Trophoblast cell (in vitro differentiated cells and primary cell): ENCODE data around the gene CEACAM4.

Source experiments
- DNase-seq, 2 donors: peaks; one replicate each; pipeline ENCODE4 v3.0.0-alpha.2; 2016
- H2AFZ ChIP-seq: 2 replicates; pipeline ENCODE4 v1.6.1; 2013; ENCODE audit warnings: low read length, moderate library complexity, mild to moderate bottlenecking; ENCODE audit not compliant: insufficient read depth, poor library complexity
- H2AK5ac ChIP-seq: 2 replicates; pipeline ENCODE4 v1.6.1; 2013; ENCODE audit warnings: mild to moderate bottlenecking, low read length
- H2BK120ac ChIP-seq: 2 replicates; pipeline ENCODE4 v1.6.1; 2013; ENCODE audit warnings: low read length, mild to moderate bottlenecking, moderate library complexity; ENCODE audit not compliant: insufficient read depth, poor library complexity
- H2BK12ac ChIP-seq: 2 replicates; pipeline ENCODE4 v1.6.1; 2013; ENCODE audit warnings: mild to moderate bottlenecking, low read length, moderate library complexity
- H2BK5ac ChIP-seq: 2 replicates; pipeline ENCODE4 v1.6.1; 2013; ENCODE audit warnings: low read length, low read depth, moderate library complexity, mild to moderate bottlenecking; ENCODE audit not compliant: poor library complexity
- H3K14ac ChIP-seq: 2 replicates; pipeline ENCODE4 v1.6.1; 2013; ENCODE audit warnings: mild to moderate bottlenecking, low read length
- H3K18ac ChIP-seq: 2 replicates; pipeline ENCODE4 v1.6.1; 2013; ENCODE audit warnings: mild to moderate bottlenecking, low read length
- H3K23ac ChIP-seq: 2 replicates; pipeline ENCODE4 v1.6.1; 2013; ENCODE audit warnings: low read length
- H3K27ac ChIP-seq: 2 replicates; pipeline ENCODE4 v1.5.1; 2013; ENCODE audit warnings: low read depth, mild to moderate bottlenecking, inconsistent platforms, low read length, moderate library complexity
- H3K27me3 ChIP-seq: 2 replicates; pipeline ENCODE4 v1.6.1; 2013; ENCODE audit warnings: inconsistent platforms, mild to moderate bottlenecking, low read length, moderate library complexity; ENCODE audit not compliant: insufficient read depth
- H3K36me3 ChIP-seq, 2 experiments: 1 replicate in 1 of 2; 2 replicates in 1 of 2; pipeline ENCODE4 v1.6.1; 2013; ENCODE audit warnings: low read length in 2 of 2, mild to moderate bottlenecking in 2 of 2, moderate library complexity in 1 of 2; ENCODE audit not compliant: insufficient read depth in 2 of 2, control insufficient read depth in 1 of 2
- H3K4ac ChIP-seq: 2 replicates; pipeline ENCODE4 v1.6.1; 2013; ENCODE audit warnings: low read depth, mild to moderate bottlenecking, low read length, moderate library complexity
- H3K4me1 ChIP-seq, 2 experiments: 1 replicate in 1 of 2; 2 replicates in 1 of 2; pipeline ENCODE4 v1.6.1; 2013; ENCODE audit warnings: low read length in 2 of 2, mild to moderate bottlenecking in 2 of 2, moderate library complexity in 1 of 2; ENCODE audit not compliant: insufficient read depth in 2 of 2, control insufficient read depth in 1 of 2
- H3K4me2 ChIP-seq: 2 replicates; pipeline ENCODE4 v1.6.1; 2013; ENCODE audit warnings: inconsistent platforms, mild to moderate bottlenecking, low read length, moderate library complexity
- H3K4me3 ChIP-seq: 2 replicates; pipeline ENCODE4 v1.5.1; 2013; ENCODE audit warnings: mild to moderate bottlenecking, low read depth, low read length, inconsistent platforms
- H3K79me1 ChIP-seq: one replicate; pipeline ENCODE4 v1.6.1; 2013; ENCODE audit warnings: low read length
- H3K79me2 ChIP-seq: 2 replicates; pipeline ENCODE4 v1.6.1; 2013; ENCODE audit warnings: low read length, mild to moderate bottlenecking; ENCODE audit not compliant: control insufficient read depth, insufficient read depth, poor library complexity
- H3K9ac ChIP-seq: 2 replicates; pipeline ENCODE4 v1.6.1; 2013; ENCODE audit warnings: mild to moderate bottlenecking, low read length
- H3K9me3 ChIP-seq: 2 replicates; pipeline ENCODE4 v1.6.1; 2013; ENCODE audit warnings: low read depth, mild to moderate bottlenecking, control low read depth, inconsistent platforms, low read length; ENCODE audit not compliant: insufficient read depth
- H4K12ac ChIP-seq: 2 replicates; pipeline ENCODE4 v1.6.1; 2013; ENCODE audit warnings: low read depth, mild to moderate bottlenecking, low read length, moderate library complexity
- H4K8ac ChIP-seq: 2 replicates; pipeline ENCODE4 v1.6.1; 2013; ENCODE audit warnings: low read depth, mild to moderate bottlenecking, low read length, moderate library complexity
- H4K91ac ChIP-seq: one replicate; pipeline ENCODE4 v1.6.1; 2013; ENCODE audit warnings: low read depth, mild to moderate bottlenecking, low read length, moderate library complexity
- WGBS: extraction: QIAGEN DNeasy Blood & Tissue Kit; methylation state at CpG from one replicate; pipeline ENCODE4 v1.1.7; 2013; ENCODE audit warnings: missing lambda C conversion rate; ENCODE audit not compliant: insufficient read length, insufficient coverage; ENCODE audit errors: extremely low coverage; 5-methylcytosine and 5-hydroxymethylcytosine counted together

Gene CEACAM4

GRCh38 chr19:41597600-41598041 is 29.3 kb downstream of the CEACAM4 start:
- Histone ChIP-seq H3K27ac (no peak overlapping the region), H2BK12ac (no peak overlapping the region), H3K4me3 (no peak overlapping the region), H3K9ac (no peak overlapping the region), H2AFZ (no peak overlapping the region), H2BK120ac (no peak overlapping the region), H3K18ac (no peak overlapping the region), H3K4me2 (no peak overlapping the region), H3K23ac (no peak overlapping the region), H3K27me3 (no peaks in the 10 kb centered on the region), H4K12ac (no peak overlapping the region), H3K14ac (no peak overlapping the region), H3K9me3 (peaks cover 11% of the 10 kb centered on the region), H4K8ac (no peak overlapping the region), H3K4ac (no peak overlapping the region), H2BK5ac (no peak overlapping the region), H2AK5ac (no peak overlapping the region), H3K79me1 (no peaks in the 10 kb centered on the region), H4K91ac (no peak overlapping the region), H3K4me1 (no peaks in the 10 kb centered on the region), H3K79me2 (no peaks in the 10 kb centered on the region), H3K36me3 (no peaks in the 10 kb centered on the region)
- peak; percentile 66 to 83 for DNase-seq
- no CpG with 5 or more reads among the region's 10 CpGs for WGBS

DNA sequence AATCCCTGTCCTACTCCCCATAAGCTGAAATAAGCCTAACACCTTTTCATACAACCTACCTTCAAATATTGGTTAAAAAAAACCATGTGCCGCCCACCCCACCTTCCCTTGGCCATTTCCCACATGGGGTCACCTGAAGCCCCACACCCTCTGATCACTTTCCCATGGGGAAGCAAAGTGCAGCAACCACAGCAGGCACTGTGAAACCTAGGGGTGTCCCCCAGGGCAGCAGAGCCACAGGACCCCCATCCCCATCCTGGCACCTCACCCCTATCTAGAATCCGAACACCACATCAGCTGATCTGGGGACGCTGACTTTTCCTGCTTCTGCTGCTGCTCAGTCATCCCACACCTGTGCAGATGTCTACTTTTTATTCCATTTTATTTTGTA is 31.0 kb downstream of the CEACAM4 start:
- Histone ChIP-seq H3K4me3 (no peak overlapping the region), H3K36me3 (no peaks in the 10 kb centered on the region), H2AFZ (no peak overlapping the region), H3K23ac (no peak overlapping the region), H3K9ac (no peak overlapping the region), H4K8ac (no peak overlapping the region), H4K91ac (no peak overlapping the region), H3K4ac (no peak overlapping the region), H2AK5ac (no peak overlapping the region), H4K12ac (no peak overlapping the region), H3K14ac (no peak overlapping the region), H2BK120ac (no peak overlapping the region), H3K79me1 (no peaks in the 10 kb centered on the region), H3K27ac (no peak overlapping the region), H3K27me3 (no peaks in the 10 kb centered on the region), H2BK5ac (no peak overlapping the region), H2BK12ac (no peak overlapping the region), H3K4me2 (no peak overlapping the region), H3K18ac (no peak overlapping the region), H3K4me1 (no peaks in the 10 kb centered on the region), H3K79me2 (no peaks in the 10 kb centered on the region), H3K9me3 (peaks cover 11% of the 10 kb centered on the region)
- no peak for DNase-seq
- no CpG with 5 or more reads among the region's 3 CpGs for WGBS

DNA sequence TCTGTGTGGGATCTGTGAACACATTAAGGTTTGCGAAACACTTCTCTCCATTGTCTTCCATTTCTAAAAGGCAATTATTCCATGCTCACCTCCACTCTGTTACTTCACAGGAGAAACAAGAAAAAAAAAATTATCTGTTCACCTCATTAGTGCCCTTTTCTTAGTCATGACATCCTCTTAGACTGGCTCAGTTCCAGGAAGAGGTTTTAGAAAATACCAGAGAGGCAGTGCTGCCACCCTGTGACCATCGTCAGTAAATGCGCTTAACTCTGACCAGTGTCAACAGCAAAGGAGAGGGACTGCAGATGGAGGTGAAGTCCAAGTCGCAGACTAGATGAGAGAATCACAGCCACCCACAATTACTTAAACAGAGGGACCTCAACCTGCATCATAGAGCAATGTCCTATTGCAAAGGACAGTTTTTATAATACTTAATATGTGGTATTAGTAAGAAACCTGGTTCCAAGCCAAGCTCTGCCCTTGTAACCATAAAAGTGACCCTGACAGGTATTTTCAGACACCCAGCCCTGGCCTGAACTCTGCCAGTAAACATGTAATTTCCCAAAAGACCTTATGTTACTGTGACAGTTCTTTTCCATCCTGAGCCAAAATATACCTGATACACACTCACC is 31.5 kb downstream of the CEACAM4 start:
- no peaks in the 10 kb centered on the region for H3K79me2 ChIP-seq
- no peak overlapping the region for H3K18ac ChIP-seq
- H3K27ac ChIP-seq = no peak overlapping the region
- DNase-seq = peak; percentile 40 to 66
- H3K9ac ChIP-seq = no peak overlapping the region
- H4K91ac ChIP-seq = no peak overlapping the region
- H2BK5ac ChIP-seq = no peak overlapping the region
- H4K8ac ChIP-seq = no peak overlapping the region
- no CpG with 5 or more reads among the region's 4 CpGs for WGBS
- H3K4me2 ChIP-seq = no peak overlapping the region
- no peaks in the 10 kb centered on the region for H3K36me3 ChIP-seq
- H3K4ac ChIP-seq = no peak overlapping the region
- H3K14ac ChIP-seq = no peak overlapping the region
- no peaks in the 10 kb centered on the region for H3K27me3 ChIP-seq
- no peak overlapping the region for H3K4me3 ChIP-seq
- no peak overlapping the region for H3K23ac ChIP-seq
- H2BK120ac ChIP-seq = no peak overlapping the region
- no peaks in the 10 kb centered on the region for H3K79me1 ChIP-seq
- H2BK12ac ChIP-seq = no peak overlapping the region
- no peak overlapping the region for H4K12ac ChIP-seq
- no peaks in the 10 kb centered on the region for H3K4me1 ChIP-seq
- no peak overlapping the region for H2AFZ ChIP-seq
- no peak overlapping the region for H2AK5ac ChIP-seq
- H3K9me3 ChIP-seq = peaks cover 8% of the 10 kb centered on the region

- Histone ChIP-seq H3K23ac (no peak overlapping the region), H3K79me2 (no peaks in the 10 kb centered on the region), H3K9me3 (peaks cover 30% of the 10 kb centered on the region), H2AK5ac (no peak overlapping the region), H3K4me1 (no peaks in the 10 kb centered on the region), H3K9ac (no peak overlapping the region), H4K8ac (no peak overlapping the region), H3K4ac (no peak overlapping the region), H3K4me3 (no peak overlapping the region), H4K91ac (no peak overlapping the region), H3K79me1 (no peaks in the 10 kb centered on the region), H3K36me3 (no peaks in the 10 kb centered on the region), H3K18ac (no peak overlapping the region), H2BK5ac (no peak overlapping the region), H3K27me3 (no peaks in the 10 kb centered on the region), H3K27ac (no peak overlapping the region), H3K4me2 (no peak overlapping the region), H4K12ac (no peak overlapping the region), H2BK120ac (no peak overlapping the region), H2AFZ (no peak overlapping the region), H3K14ac (no peak overlapping the region), H2BK12ac (no peak overlapping the region)
- no CpG with 5 or more reads among the region's 5 CpGs for WGBS
- DNase-seq = no peak
Measured at GRCh38 chr19:41591951-41592562, 34.8 kb downstream of the CEACAM4 start.
